Measurements from ENCODE around the gene UBE3A. TPM values are rescaled to one million over a fixed set of nuclear protein-coding genes. Genes with fewer than 3 reads are reported as not detected.
A peak's percentile ranks its signal among the peaks of the same experiment; 100 is the strongest.

The UBE3A gene
- total and polyA plus RNA-seq, 2 donors (not counting 1 experiment from before 2014, with no cell fraction given), result 13.4 to 135 TPM

- Histone ChIP-seq H3K79me2 (ENCODE audit: control insufficient read depth, insufficient read depth, low read length) (peaks cover 67% of the 10 kb centered on the region), H3K27ac (ENCODE audit: low read length in 2 of 2) (peak overlapping the region in 1 of 2 donors; percentile 28), H3K4me2 (replicated peaks; ENCODE audit: low read depth, low read length, poor library complexity, severe bottlenecking) (no peak overlapping the region), H3K9me3 (ENCODE audit: control extremely low read depth in 1 of 3, control insufficient read depth in 2 of 3, insufficient read depth in 1 of 3, low read length in 2 of 3) (peaks cover 0 to 4% (median 0%) of the 10 kb centered on the region in 3 donors), H3K4me3 (ENCODE audit: control extremely low read depth in 1 of 5, extremely low read depth in 1 of 5, insufficient read depth in 1 of 5, low read depth in 2 of 5, low read length in 4 of 5) (no peak overlapping the region), H4K20me1 (ENCODE audit: control insufficient read depth, insufficient read depth, low read length, poor library complexity, severe bottlenecking) (peaks cover 41% of the 10 kb centered on the region), H2AFZ (ENCODE audit: insufficient read depth, low read depth, low read length, poor library complexity, severe bottlenecking) (no peak overlapping the region), H3K9ac (ENCODE audit: low read length) (no peak overlapping the region), H3K36me3 (replicated peaks in 1 of 2; ENCODE audit: control extremely low read depth in 1 of 2, control insufficient read depth in 1 of 2, extremely low read depth in 1 of 2, insufficient read depth in 2 of 2, low read length in 1 of 2) (peaks cover 0 to 11% of the 10 kb centered on the region in 2 experiments), H3K4me1 (ENCODE audit: control insufficient read depth in 2 of 2, insufficient read depth in 2 of 2, low read length in 2 of 2) (peaks cover 28 to 36% of the 10 kb centered on the region in 2 donors), H3K27me3 (replicated peaks in 1 of 4; ENCODE audit: control extremely low read depth in 1 of 4, control insufficient read depth in 3 of 4, insufficient read depth in 4 of 4, low read length in 3 of 4) (no peaks in the 10 kb centered on the region)
- H3K4me1 Mint-ChIP-seq, result peaks cover 71% of the 10 kb centered on the region
- WGBS (ENCODE audit: insufficient coverage), result 100% methylated on average over 2 of the region's 4 CpGs
- H3K4me3 Mint-ChIP-seq, result no peak overlapping the region
- DNase-seq, result no peak
- POLR2A ChIA-PET, result no interaction called here
- peak overlapping the region; percentile 56 for H3K27ac Mint-ChIP-seq
- intact Hi-C loops (cut with micrococcal nuclease), result no loop called here
- CTCF ChIA-PET, result no interaction called here
- H3K9me3 Mint-ChIP-seq (ENCODE audit: insufficient read depth), result no peaks in the 10 kb centered on the region
- H3K27me3 Mint-ChIP-seq, result no peaks in the 10 kb centered on the region
- TF ChIP-seq EZH2 (IDR thresholded peaks at IDR 0.05; ENCODE audit: borderline replicate concordance, insufficient read depth, low read depth, low read length, poor library complexity, severe bottlenecking) (no peak), CTCF (IDR thresholded peaks at IDR 0.05) (no peak)
- no peak for ATAC-seq (ENCODE audit: low read depth)
Measured at GRCh38 chr15:25407950-25408349, 30.9 kb downstream of the UBE3A start.

- Histone ChIP-seq H3K4me3 (ENCODE audit: control extremely low read depth in 1 of 5, extremely low read depth in 1 of 5, insufficient read depth in 1 of 5, low read depth in 2 of 5, low read length in 4 of 5) (no peak overlapping the region), H3K9me3 (ENCODE audit: control extremely low read depth in 1 of 3, control insufficient read depth in 2 of 3, insufficient read depth in 1 of 3, low read length in 2 of 3) (peaks cover 0 to 10% (median 1%) of the 10 kb centered on the region in 3 donors), H2AFZ (ENCODE audit: insufficient read depth, low read depth, low read length, poor library complexity, severe bottlenecking) (no peak overlapping the region), H3K79me2 (ENCODE audit: control insufficient read depth, insufficient read depth, low read length) (peaks cover 67% of the 10 kb centered on the region), H3K4me1 (ENCODE audit: control insufficient read depth in 2 of 2, insufficient read depth in 2 of 2, low read length in 2 of 2) (peaks cover 32 to 36% of the 10 kb centered on the region in 2 donors), H3K36me3 (replicated peaks in 1 of 2; ENCODE audit: control extremely low read depth in 1 of 2, control insufficient read depth in 1 of 2, extremely low read depth in 1 of 2, insufficient read depth in 2 of 2, low read length in 1 of 2) (peaks cover 2 to 18% of the 10 kb centered on the region in 2 experiments), H3K27ac (ENCODE audit: low read length in 2 of 2) (peak overlapping the region in 1 of 2 donors; percentile 28), H4K20me1 (ENCODE audit: control insufficient read depth, insufficient read depth, low read length, poor library complexity, severe bottlenecking) (peaks cover 37% of the 10 kb centered on the region), H3K4me2 (replicated peaks; ENCODE audit: low read depth, low read length, poor library complexity, severe bottlenecking) (peak overlapping the region; percentile 16), H3K27me3 (replicated peaks in 1 of 4; ENCODE audit: control extremely low read depth in 1 of 4, control insufficient read depth in 3 of 4, insufficient read depth in 4 of 4, low read length in 3 of 4) (no peaks in the 10 kb centered on the region), H3K9ac (ENCODE audit: low read length) (no peak overlapping the region)
- ATAC-seq (ENCODE audit: low read depth) (no peak), DNase-seq (no peak)
- intact Hi-C loops (cut with micrococcal nuclease), result no loop called here
- POLR2A ChIA-PET, result no interaction called here
- CTCF ChIA-PET, result interaction anchor here (0.7 kb wide), 1 partner anchor 27 kb away, joined by 3 read pairs; no protein-coding TSS in a partner anchor
- TF ChIP-seq CTCF (IDR thresholded peaks at IDR 0.05), result no peak
- TF ChIP-seq EZH2 (IDR thresholded peaks at IDR 0.05; ENCODE audit: borderline replicate concordance, insufficient read depth, low read depth, low read length, poor library complexity, severe bottlenecking), result no peak
- Mint-ChIP-seq H3K27ac (peak overlapping the region; percentile 57), H3K4me1 (peaks cover 76% of the 10 kb centered on the region), H3K4me3 (peak overlapping the region; percentile 42), H3K9me3 (ENCODE audit: insufficient read depth) (no peaks in the 10 kb centered on the region), H3K27me3 (no peaks in the 10 kb centered on the region)
- WGBS (ENCODE audit: insufficient coverage), result no CpG with 5 or more reads among the region's 1 CpG
Measured at GRCh38 chr15:25406846-25407245, 32.0 kb downstream of the UBE3A start.
